Renal cortex interstitium (tissue), 11 donors: ENCODE results near the gene EPB41L4B. TPM values are rescaled to one million over a fixed set of nuclear protein-coding genes. Genes with fewer than 3 reads are reported as not detected.
"Not testable (repeated sequence)": the region's sequence is repeated elsewhere in the genome, so short reads cannot be mapped to it uniquely, and the experiment has no call there.

Experiments
- DNase-seq, 11 donors: peaks; one replicate each; pipeline ENCODE4 v3.0.0-alpha.2; 2013; ENCODE audit warnings: low read depth in 9 of 11, low spot score in 4 of 11; ENCODE audit errors: extremely low read depth in 1 of 11
- polyA plus RNA-seq, 3 donors: library from polyadenylated mRNA; unstranded; fragments of 120-200 nt; gene quantifications; one replicate each; pipeline ENCODE4 v1.2.1, GENCODE V29; 2013; ENCODE audit not compliant: insufficient read length in 3 of 3

Gene EPB41L4B
- polyA plus RNA-seq, 3 donors: 10.6 to 15.8 (median 15.7) TPM

DNA sequence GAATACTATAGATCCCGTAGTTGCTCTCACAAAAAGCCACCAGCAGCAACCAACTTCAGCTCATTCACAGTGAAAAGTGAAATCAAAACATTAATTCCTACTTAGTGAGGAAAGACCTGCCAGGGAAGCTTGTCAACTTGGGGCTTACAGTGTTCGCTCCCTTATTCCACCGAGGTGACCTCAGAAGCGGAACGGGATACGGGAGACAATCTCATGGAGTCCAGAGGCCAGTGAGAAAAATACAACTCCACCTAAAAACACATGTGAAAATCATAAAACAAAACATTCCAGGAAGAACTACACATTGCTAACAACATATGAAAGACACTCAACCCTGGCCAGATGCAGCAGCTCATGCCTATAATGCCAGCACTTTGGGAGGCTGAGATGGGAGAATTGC lies 11.6 kb downstream of the EPB41L4B start:
- no peak for DNase-seq

DNA sequence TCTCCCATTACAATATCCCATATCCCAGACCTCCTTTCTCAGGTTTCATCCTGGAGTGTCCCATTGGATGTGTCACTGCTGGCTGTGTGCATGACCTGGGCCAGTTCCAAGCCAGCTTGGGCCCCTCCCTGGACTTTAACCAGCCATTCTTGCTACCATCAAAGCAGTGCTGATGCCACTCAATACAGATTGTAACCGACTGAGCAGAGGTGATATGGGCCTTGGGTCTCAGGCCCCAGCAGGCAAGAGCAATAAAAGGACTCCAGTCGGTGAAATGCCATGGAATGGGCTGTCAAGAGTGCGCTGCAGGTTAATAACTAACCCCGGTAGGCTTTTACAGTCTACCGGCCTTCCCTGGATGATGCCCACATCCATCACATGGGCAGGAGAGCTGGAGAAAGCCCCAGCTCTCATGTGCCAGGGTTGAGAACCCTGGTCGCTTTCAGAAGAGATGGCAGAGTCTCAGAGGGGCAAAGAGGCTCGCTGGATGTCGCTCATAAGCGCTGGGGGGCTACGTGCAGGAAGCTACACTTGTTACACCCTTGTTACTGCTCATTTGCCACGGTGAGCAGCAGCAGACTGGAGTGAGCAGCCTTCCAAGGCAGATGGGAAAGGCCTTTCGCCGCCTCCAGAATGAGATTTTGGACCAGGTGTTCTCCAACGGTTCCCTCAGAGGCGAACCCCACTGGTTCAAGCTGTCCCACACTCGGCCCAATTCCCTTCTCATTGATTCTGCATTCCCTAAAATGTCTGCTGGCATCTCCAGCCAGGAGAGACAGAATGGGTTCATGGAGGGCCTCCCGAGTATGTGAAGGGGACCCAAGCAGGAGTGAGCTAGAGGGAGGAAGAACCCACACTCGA lies 13.2 kb downstream of the EPB41L4B start:
- no peak for DNase-seq

DNA sequence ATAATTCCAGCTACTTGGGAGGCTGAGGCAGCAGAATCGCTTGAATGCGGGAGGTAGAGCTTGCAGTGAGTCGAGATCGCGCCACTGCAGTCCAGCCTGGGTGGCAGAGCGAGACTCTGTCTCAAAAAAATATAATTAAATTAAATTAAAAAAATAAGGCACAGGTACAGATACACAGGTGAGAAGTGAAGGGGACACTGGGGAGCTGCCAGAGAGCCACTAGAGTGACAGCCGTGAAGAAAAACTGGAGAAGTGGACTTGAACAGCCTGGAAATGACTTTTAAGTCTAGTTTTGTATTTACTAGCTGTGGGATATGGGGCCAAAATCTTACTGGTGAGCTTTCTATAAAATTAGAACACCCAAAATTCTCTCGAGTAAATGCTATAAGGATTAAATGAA lies 15.1 kb downstream of the EPB41L4B start:
- DNase-seq: no peak

DNA sequence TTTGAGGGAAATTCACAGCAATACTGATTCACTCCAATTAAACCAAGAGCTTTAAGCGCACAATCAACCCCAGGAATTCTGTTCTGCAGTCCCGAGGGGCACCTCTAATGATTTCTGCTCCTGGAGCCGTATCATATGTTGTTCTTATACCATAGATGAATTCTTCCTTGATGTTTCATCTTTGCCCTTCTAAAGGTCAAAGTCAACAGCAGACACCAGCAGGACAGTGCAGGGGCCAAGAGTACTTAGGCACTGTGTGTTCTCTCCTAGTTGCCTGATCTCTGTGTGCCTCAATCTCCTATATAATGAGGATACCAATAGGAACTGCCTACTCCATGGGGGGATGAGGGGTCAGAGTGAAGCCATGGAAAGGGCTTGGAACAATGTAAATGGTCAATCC lies 16.5 kb downstream of the EPB41L4B start:
- no peak for DNase-seq

DNA sequence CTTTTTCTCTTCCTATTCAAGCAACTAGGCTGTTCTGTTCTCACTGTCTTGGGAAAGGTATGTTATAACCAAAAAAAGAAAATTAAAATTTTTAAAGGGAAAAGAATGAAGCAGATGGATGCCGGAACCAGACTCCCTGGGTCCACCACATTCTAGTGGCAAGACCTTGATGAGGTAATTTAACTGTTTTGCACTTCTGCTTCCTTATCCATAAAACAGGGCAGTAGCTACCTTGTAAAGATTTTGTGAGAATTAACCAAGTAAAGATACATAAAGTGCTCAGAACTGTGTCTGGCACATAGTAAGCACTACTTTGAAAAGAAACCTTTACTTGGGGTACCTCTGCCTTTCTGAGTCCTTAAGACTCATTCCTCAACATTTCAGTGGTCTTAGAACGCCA lies 17.0 kb downstream of the EPB41L4B start:
- DNase-seq: no peak

DNA sequence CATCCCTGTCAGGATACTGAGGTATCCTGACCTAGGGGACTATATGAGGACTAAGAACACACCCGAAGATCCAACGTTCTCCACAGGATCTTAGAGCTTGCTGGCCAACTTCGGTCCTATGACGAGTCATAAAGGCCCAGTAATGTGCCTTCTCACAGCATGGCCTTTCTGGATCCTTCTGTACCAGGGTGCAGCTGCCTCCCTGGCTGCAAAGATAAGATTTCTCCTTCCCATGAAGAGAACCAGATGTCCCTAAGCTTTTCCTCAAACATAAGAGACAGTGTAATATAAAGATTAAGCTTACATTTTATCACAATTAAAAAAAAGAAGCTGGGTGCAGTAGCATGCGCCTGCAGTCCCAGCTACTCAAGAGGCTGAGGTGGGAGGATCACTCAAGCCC lies 18.3 kb downstream of the EPB41L4B start:
- no peak for DNase-seq

DNA sequence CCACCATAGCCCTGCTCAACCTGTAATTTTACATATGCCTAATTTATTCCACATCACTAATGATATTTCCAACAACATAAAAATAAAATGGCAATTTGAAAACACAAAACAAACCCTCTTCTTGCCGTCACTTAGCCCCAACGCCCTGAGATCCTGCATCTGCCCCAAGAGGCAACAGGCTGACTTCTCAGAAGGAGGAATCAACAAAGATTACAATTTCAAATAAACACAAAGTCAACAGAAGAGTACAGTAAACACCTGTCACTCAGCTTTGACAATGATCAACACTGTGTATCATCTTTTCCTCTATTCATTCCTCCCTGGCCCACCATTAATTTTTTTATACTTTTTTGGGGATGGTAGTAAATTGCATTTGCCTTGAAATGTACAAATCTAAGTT lies 19.8 kb downstream of the EPB41L4B start:
- DNase-seq: no peak

DNA sequence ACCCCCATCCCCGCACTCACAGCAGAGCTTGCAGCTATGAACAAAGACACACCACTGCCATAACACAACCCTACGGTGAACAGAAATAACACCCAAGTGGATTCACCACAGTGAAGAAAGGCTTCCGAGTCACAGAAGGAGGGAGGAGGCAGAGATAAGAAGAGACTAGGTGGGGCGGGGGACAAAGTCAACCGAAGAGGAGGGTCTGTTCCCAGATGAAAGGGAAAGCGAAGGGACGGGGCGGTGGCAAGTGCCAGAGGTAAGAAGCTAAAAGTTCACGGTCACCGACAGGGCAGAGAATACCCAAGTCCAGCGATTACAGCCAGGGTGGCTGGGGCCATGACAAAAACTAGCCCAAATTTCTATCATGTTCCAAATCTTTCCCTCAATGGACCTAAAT lies 21.0 kb downstream of the EPB41L4B start:
- no peak for DNase-seq

DNA sequence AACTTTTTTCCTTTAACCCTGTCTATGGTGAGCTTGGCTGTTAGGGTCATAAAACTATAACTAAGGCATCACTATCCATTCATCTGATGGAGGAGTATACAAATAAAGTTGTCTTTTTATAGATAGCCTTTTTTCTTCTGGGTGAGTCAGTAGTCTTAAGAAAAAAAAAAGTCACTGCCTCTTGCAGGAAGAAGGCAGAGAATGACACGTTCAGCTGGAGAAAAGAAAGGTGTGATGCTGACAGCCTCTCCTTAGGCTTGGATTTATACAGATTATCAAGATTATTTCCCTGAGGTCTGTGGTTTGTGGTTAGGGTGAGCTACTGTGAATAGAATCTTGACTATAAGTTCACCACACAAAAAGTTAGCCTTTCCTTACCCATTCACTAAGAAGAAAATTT lies 23.0 kb downstream of the EPB41L4B start:
- no peak for DNase-seq

DNA sequence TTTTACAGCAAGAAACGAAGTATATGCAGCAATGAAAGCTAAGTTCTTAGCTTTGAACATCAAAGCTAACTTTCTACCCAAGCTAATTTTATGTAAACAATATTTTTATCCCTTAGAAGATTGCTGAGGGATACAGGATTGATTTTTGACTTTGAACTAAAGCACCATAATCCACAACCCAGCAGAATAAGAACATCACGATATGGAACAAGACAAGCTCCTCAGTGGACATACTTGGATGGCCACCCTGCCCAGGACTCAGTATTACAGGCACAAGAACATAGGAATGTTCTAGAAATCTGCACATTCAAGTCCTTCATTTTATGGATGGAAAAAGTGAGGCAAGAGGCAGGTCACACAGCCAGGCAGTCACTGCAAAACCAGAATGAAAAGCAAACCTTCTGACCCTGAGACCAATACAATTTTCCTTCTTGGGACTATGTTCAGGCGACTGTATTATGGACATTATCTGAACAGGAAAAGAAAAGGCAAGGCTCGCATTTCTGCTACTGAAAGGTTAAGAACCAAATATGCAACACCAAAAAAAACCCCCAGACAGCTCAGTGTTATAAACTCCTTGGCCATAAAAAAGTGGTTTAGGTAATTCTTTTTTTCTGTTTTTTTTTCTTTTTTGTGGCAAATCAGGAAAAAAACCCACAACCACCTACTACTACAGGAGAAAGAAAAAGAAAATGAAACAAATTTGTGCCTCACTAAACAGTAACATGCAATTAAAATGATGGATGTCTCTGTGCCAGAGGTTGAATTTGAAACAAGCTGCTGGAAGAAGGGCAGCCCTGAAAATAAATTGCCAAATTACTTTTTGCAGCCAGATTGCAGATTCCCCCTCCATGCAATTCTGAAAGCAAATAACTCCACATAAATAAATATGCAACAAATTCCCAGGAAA lies 25.4 kb downstream of the EPB41L4B start:
- peak in 4 of 11 donors; percentile 52 to 66 (median 54) for DNase-seq

DNA sequence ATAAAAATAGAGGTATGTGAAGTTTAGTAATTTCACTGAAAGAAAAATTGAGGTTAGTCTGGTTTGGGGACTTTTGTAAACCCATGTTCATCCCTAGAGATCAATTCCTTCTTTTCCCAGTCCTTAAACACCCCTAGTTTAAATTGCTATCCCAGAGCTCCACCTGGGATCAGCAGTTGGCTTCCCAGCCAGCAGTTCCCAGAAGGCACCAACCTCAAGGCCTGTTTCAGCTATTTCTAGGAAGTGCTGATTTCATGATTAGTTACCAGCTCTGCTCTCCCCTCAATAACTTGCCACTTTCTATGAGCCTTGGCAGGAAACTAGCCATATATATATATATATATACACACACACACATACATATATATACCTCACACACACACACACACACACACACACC lies 30.5 kb downstream of the EPB41L4B start:
- no peak for DNase-seq

DNA sequence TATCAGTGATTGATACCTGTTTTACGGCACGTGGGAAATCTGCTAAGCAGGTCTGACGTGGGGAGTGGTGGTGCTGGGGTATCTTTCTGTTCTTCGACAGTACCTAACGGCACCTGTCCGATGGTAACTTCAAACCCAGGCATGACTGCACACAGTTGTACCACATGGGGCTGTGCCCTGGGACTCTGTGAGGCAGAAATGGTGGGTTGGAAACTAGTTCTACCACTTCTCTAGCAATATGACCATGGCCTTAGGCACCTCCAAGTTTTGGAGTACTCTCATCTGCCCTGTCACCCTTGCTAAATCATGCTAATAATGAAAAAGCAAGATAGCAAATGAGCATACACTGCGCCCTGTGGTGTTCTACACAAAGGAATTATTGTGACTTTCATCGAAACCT lies 30.9 kb downstream of the EPB41L4B start:
- no peak for DNase-seq

DNA sequence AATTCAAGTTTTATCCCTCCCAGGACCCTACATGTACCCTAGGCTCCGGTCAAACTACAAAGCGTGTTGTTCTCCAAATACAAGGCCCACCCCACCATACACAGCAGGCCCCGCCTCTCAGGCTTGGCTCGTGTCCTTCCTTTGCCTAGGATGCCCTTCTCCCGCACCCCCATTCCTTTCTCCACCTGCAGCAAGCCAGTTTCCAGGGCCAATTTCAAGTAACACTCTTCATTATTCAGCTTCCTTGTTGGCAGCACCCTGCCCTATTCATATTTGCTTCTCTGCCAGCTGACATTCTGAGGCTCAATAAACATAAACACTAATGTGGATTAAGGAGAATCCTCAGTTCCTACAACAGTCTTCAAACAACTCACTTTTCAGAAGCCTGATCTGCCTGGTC lies 31.7 kb downstream of the EPB41L4B start:
- no peak for DNase-seq

DNA sequence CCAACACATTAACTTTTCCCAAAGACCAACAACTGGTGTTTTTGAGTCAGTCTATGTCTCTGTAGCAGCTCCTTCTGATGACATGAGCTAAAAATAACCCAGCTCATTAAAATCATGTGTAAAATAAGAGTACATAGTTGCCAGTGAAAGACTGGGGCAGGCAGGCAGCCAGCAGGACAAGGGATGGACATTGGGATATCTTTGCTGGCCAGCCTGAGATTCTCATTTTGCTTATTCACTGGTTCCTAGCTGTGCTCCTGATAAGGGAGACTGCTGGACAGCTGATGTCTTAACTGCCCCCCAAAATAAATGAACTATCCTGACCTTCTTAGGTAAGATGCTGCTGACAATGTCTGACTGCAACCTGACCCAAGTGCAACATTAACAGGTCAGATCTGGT lies 33.9 kb downstream of the EPB41L4B start:
- no peak for DNase-seq

DNA sequence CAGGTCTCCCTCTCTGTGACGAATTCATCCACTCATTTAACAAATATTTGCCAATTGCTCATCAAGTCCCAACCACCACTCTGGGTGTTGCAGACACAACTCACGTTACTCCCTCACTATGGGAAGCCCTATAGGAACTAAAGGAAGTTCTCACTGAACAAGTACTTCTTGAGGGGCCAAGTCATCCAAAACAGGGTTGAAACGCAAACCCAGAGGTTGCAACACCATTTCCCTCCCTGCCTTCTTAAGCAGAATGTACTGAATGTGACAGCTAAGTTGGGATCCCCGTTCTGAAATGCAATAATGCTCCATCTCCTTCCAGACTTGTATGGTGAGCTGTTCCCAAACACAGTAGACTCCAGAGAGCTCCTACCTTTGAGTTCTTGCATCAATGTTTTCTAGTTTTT lies 34.3 kb downstream of the EPB41L4B start:
- DNase-seq: no peak

DNA sequence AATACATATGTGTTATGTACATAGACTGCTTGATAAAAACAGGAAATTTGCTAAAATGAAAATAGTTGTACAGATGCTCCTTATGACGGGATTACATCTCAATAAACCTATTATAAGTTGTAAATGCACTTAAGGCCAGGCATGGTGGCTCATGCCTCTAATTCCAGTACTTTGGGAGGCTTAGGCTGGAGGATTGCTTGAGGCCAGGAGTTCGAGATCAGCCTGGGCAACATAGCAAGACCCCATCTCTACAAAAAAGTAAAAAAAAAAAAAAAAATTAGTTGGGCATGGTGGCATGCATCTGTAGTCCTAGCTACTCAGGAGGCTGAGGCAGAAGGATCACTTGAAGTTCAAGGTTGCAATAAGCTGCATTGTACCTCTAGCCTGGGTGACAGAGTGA lies 37.2 kb downstream of the EPB41L4B start:
- not testable (repeated sequence) for DNase-seq

DNA sequence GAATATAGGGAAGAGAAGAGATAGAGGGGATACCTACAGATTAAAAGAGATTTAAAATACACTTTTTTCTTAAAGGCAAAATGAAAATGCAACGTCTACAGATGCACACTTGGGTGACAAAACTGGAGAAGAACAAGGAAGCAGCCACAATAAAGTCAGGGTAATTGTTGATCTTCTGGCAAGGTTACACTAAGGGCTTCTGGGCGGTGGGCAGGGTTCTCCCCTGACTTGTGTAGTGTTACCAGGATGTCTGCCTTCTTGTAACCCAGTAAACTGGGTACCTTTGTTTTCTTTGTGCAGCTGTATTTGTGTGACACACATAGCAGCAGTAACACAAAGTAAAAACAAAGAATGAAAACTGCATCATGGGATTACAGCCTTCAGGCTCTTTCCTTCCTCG lies 37.8 kb downstream of the EPB41L4B start:
- DNase-seq: no peak

DNA sequence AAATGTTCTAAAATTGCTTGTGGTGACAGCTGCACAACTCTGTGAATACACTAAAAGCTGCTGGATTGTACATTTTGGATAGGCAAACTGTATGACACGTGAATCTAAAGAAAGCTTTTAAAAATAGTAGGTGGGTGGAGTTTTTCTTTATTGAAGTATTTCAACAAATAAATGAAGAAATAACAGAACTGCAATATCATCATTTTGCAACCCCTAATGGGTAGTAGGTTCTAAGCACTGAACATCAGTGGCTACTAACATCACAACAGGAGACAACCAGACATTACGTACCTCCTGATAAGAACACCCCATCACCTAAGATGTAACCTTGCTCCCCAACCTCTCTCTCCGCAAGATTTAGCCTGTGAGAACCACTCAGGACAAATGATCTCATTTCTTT lies 38.6 kb downstream of the EPB41L4B start:
- no peak for DNase-seq

DNA sequence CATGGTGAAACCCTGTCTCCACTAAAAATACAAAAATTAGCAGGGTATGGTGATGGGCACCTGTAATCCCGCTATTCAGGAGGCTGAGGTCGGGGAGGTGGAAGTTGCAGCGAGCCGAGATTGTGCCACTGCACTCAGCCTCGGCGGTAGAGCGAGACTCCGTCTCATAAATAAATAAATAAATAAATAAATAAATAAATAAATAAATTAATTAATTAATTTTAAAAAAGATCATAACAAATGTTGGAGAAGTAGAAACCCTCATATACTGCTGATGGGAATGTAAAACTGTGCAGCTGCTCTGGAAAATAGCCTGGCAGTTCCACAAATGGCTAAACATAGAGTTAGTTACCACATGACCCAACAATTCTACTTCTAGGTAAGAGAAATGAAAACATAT lies 39.3 kb downstream of the EPB41L4B start:
- no peak for DNase-seq

DNA sequence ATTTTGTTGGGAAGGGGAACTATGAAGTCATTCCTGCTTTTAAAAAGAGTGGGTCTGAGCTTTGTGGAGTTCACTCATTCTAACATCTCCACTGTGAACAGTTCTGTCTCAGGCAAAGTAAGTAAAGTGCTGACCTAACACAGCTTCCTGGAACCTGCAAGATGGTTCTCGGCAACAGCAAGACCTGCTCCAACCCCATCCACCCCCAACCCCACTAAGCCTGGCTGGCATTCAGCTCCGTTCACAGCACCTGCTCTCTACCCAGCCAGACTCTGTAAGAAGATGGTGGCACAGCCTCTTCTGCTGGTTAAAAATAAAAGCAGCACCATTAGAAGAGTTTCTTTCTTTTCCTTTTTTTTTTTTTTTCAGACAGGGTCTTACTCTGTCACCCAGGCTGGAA lies 42.0 kb downstream of the EPB41L4B start:
- no peak for DNase-seq
